Fibroblast of lung (primary cell): ENCODE measurements around the gene RIC8A.

Experiments
- CTCF ChIP-seq, 2 donors: IDR thresholded peaks in 1 of 2; conservative IDR thresholded peaks in 1 of 2; 1 replicate in 1 of 2; 2 replicates in 1 of 2; pipeline ENCODE4 v1.5.1; 2011 to 2012; ENCODE audit warnings: low read length in 2 of 2, control low read depth in 1 of 2, inconsistent platforms in 1 of 2, low read depth in 1 of 2, mild to moderate bottlenecking in 1 of 2
- EZH2 ChIP-seq: IDR thresholded peaks from 2 replicates; pipeline ENCODE4 v1.5.1; 2012; ENCODE audit warnings: low read length, control low read depth, mild to moderate bottlenecking; ENCODE audit errors: missing control alignments

- TF ChIP-seq CTCF (conservative IDR thresholded peaks at IDR 0.05 in 1 of 2, IDR thresholded peaks at IDR 0.05 in 1 of 2; ENCODE audit: low read depth in 1 of 2, low read length in 2 of 2), result no peak
- no peak for TF ChIP-seq EZH2
These were observed 44.0 kb downstream of the RIC8A start for GRCh38 chr11:251550-251949.
